Trophoblast cell (in vitro differentiated cells and primary cell): ENCODE results near the gene NOP53.
"Not testable (repeated sequence)": the region's sequence is repeated elsewhere in the genome, so short reads cannot be mapped to it uniquely, and the experiment has no call there.

Experiments used
- DNase-seq, 2 donors: peaks; one replicate each; pipeline ENCODE4 v3.0.0-alpha.2; 2016
- H2AFZ ChIP-seq: 2 replicates; pipeline ENCODE4 v1.6.1; 2013; ENCODE audit warnings: low read length, moderate library complexity, mild to moderate bottlenecking; ENCODE audit not compliant: insufficient read depth, poor library complexity
- H2AK5ac ChIP-seq: 2 replicates; pipeline ENCODE4 v1.6.1; 2013; ENCODE audit warnings: mild to moderate bottlenecking, low read length
- H2BK120ac ChIP-seq: 2 replicates; pipeline ENCODE4 v1.6.1; 2013; ENCODE audit warnings: low read length, mild to moderate bottlenecking, moderate library complexity; ENCODE audit not compliant: insufficient read depth, poor library complexity
- H2BK12ac ChIP-seq: 2 replicates; pipeline ENCODE4 v1.6.1; 2013; ENCODE audit warnings: mild to moderate bottlenecking, low read length, moderate library complexity
- H2BK5ac ChIP-seq: 2 replicates; pipeline ENCODE4 v1.6.1; 2013; ENCODE audit warnings: low read length, low read depth, moderate library complexity, mild to moderate bottlenecking; ENCODE audit not compliant: poor library complexity
- H3K14ac ChIP-seq: 2 replicates; pipeline ENCODE4 v1.6.1; 2013; ENCODE audit warnings: mild to moderate bottlenecking, low read length
- H3K18ac ChIP-seq: 2 replicates; pipeline ENCODE4 v1.6.1; 2013; ENCODE audit warnings: mild to moderate bottlenecking, low read length
- H3K23ac ChIP-seq: 2 replicates; pipeline ENCODE4 v1.6.1; 2013; ENCODE audit warnings: low read length
- H3K27ac ChIP-seq: 2 replicates; pipeline ENCODE4 v1.5.1; 2013; ENCODE audit warnings: low read depth, mild to moderate bottlenecking, inconsistent platforms, low read length, moderate library complexity
- H3K27me3 ChIP-seq: 2 replicates; pipeline ENCODE4 v1.6.1; 2013; ENCODE audit warnings: inconsistent platforms, mild to moderate bottlenecking, low read length, moderate library complexity; ENCODE audit not compliant: insufficient read depth
- H3K36me3 ChIP-seq, 2 experiments: 1 replicate in 1 of 2; 2 replicates in 1 of 2; pipeline ENCODE4 v1.6.1; 2013; ENCODE audit warnings: low read length in 2 of 2, mild to moderate bottlenecking in 2 of 2, moderate library complexity in 1 of 2; ENCODE audit not compliant: insufficient read depth in 2 of 2, control insufficient read depth in 1 of 2
- H3K4ac ChIP-seq: 2 replicates; pipeline ENCODE4 v1.6.1; 2013; ENCODE audit warnings: low read depth, mild to moderate bottlenecking, low read length, moderate library complexity
- H3K4me1 ChIP-seq, 2 experiments: 1 replicate in 1 of 2; 2 replicates in 1 of 2; pipeline ENCODE4 v1.6.1; 2013; ENCODE audit warnings: low read length in 2 of 2, mild to moderate bottlenecking in 2 of 2, moderate library complexity in 1 of 2; ENCODE audit not compliant: insufficient read depth in 2 of 2, control insufficient read depth in 1 of 2
- H3K4me2 ChIP-seq: 2 replicates; pipeline ENCODE4 v1.6.1; 2013; ENCODE audit warnings: inconsistent platforms, mild to moderate bottlenecking, low read length, moderate library complexity
- H3K4me3 ChIP-seq: 2 replicates; pipeline ENCODE4 v1.5.1; 2013; ENCODE audit warnings: mild to moderate bottlenecking, low read depth, low read length, inconsistent platforms
- H3K79me1 ChIP-seq: one replicate; pipeline ENCODE4 v1.6.1; 2013; ENCODE audit warnings: low read length
- H3K79me2 ChIP-seq: 2 replicates; pipeline ENCODE4 v1.6.1; 2013; ENCODE audit warnings: low read length, mild to moderate bottlenecking; ENCODE audit not compliant: control insufficient read depth, insufficient read depth, poor library complexity
- H3K9ac ChIP-seq: 2 replicates; pipeline ENCODE4 v1.6.1; 2013; ENCODE audit warnings: mild to moderate bottlenecking, low read length
- H3K9me3 ChIP-seq: 2 replicates; pipeline ENCODE4 v1.6.1; 2013; ENCODE audit warnings: low read depth, mild to moderate bottlenecking, control low read depth, inconsistent platforms, low read length; ENCODE audit not compliant: insufficient read depth
- H4K12ac ChIP-seq: 2 replicates; pipeline ENCODE4 v1.6.1; 2013; ENCODE audit warnings: low read depth, mild to moderate bottlenecking, low read length, moderate library complexity
- H4K8ac ChIP-seq: 2 replicates; pipeline ENCODE4 v1.6.1; 2013; ENCODE audit warnings: low read depth, mild to moderate bottlenecking, low read length, moderate library complexity
- H4K91ac ChIP-seq: one replicate; pipeline ENCODE4 v1.6.1; 2013; ENCODE audit warnings: low read depth, mild to moderate bottlenecking, low read length, moderate library complexity
- WGBS: extraction: QIAGEN DNeasy Blood & Tissue Kit; methylation state at CpG from one replicate; pipeline ENCODE4 v1.1.7; 2013; ENCODE audit warnings: missing lambda C conversion rate; ENCODE audit not compliant: insufficient read length, insufficient coverage; ENCODE audit errors: extremely low coverage; 5-methylcytosine and 5-hydroxymethylcytosine counted together

The NOP53 gene

DNA sequence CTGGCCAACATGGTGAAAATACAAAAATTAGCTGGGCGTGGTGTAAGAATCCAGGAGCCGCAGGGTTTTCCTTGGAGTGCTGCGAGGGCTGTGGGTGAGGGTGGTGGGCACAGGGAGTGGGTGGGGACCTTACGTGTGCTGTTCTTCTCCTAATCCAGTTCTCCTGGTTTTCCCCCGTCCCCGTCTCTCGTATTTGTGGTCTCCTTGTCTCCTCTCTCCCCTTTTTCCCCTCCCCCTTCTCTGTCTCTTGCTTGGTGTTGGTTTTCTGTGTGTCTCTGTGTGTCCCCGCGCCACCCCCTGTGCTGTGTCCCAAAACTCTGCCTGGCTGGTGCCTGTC lies 34.8 kb downstream of the NOP53 start:
- no peaks in the 10 kb centered on the region for H3K27me3 ChIP-seq
- peak overlapping the region; percentile 32 for H3K4me3 ChIP-seq

DNA sequence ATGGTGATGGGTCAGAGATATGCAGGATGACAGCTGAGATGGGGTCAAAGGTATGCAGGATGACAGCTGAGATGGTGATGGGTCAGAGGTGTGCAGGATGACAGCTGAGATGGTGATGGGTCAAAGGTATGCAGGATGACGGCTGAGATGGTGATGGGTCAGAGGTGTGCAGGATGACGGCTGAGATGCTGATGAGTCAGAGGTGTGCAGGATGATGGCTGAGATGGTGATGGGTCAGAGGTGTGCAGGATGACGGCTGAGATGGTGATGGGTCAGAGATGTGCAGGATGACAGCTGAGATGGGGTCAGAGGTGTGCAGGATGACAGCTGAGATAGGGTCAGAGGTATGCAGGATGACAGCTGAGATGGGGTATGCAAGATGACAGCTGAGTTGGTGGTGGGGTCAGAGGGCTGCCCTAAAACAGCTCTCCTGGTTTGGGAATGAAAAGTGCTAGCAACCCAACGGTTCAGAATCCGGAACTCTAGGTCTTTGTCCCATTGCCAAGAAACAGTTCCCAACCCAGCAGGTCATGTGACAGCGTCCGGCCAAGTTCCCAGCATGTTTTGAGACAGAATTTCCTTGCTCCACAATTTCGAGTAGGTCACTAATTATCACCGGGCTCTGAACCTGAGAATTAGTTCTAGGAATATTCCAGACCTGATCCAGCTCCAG lies 36.4 kb downstream of the NOP53 start:
- H3K9ac ChIP-seq, result no peak overlapping the region
- peaks cover 23% of the 10 kb centered on the region for H3K79me2 ChIP-seq
- H3K4me1 ChIP-seq, result peaks cover 4 to 7% of the 10 kb centered on the region in 2 experiments
- H2AFZ ChIP-seq, result no peak overlapping the region
- no peak overlapping the region for H3K4me2 ChIP-seq
- no peak overlapping the region for H3K4me3 ChIP-seq
- DNase-seq, result peak; percentile 25 to 29
- no peaks in the 10 kb centered on the region for H3K9me3 ChIP-seq
- no peak overlapping the region for H3K23ac ChIP-seq
- peaks cover 12% of the 10 kb centered on the region for H3K79me1 ChIP-seq
- H4K8ac ChIP-seq, result no peak overlapping the region
- no peaks in the 10 kb centered on the region for H3K27me3 ChIP-seq
- no peak overlapping the region for H2AK5ac ChIP-seq
- no peak overlapping the region for H3K14ac ChIP-seq
- no peak overlapping the region for H3K18ac ChIP-seq
- H2BK5ac ChIP-seq, result no peak overlapping the region
- no peak overlapping the region for H3K27ac ChIP-seq
- H3K36me3 ChIP-seq, result peaks cover 46 to 56% of the 10 kb centered on the region in 2 experiments
- no CpG with 5 or more reads among the region's 9 CpGs for WGBS
- no peak overlapping the region for H2BK120ac ChIP-seq
- H4K12ac ChIP-seq, result no peak overlapping the region
- no peak overlapping the region for H4K91ac ChIP-seq
- no peak overlapping the region for H3K4ac ChIP-seq
- H2BK12ac ChIP-seq, result no peak overlapping the region

More for the DNA sequence above, 34.8 kb downstream of the NOP53 start:
- no peak overlapping the region for H2AFZ ChIP-seq
- H3K9me3 ChIP-seq, result no peaks in the 10 kb centered on the region
- peak overlapping the region; percentile 1 for H2BK5ac ChIP-seq
- H3K36me3 ChIP-seq, result peaks cover 35 to 42% of the 10 kb centered on the region in 2 experiments
- no CpG with 5 or more reads among the region's 9 CpGs for WGBS
- H3K9ac ChIP-seq, result no peak overlapping the region
- H4K91ac ChIP-seq, result peak overlapping the region; percentile 17
- H4K8ac ChIP-seq, result no peak overlapping the region
- H2BK12ac ChIP-seq, result no peak overlapping the region
- peak overlapping the region; percentile 3 for H3K27ac ChIP-seq
- H3K18ac ChIP-seq, result peak overlapping the region; percentile 4
- no peak overlapping the region for H2AK5ac ChIP-seq
- no peak overlapping the region for H3K23ac ChIP-seq
- H3K4me1 ChIP-seq, result peaks cover 4 to 7% of the 10 kb centered on the region in 2 experiments
- peaks cover 12% of the 10 kb centered on the region for H3K79me1 ChIP-seq
- peak overlapping the region; percentile 50 for H3K4ac ChIP-seq
- H2BK120ac ChIP-seq, result no peak overlapping the region
- H4K12ac ChIP-seq, result peak overlapping the region; percentile 0
- H3K14ac ChIP-seq, result peak overlapping the region; percentile 40
- H3K4me2 ChIP-seq, result peak overlapping the region; percentile 67
- no peak for DNase-seq
- peaks cover 23% of the 10 kb centered on the region for H3K79me2 ChIP-seq

DNA sequence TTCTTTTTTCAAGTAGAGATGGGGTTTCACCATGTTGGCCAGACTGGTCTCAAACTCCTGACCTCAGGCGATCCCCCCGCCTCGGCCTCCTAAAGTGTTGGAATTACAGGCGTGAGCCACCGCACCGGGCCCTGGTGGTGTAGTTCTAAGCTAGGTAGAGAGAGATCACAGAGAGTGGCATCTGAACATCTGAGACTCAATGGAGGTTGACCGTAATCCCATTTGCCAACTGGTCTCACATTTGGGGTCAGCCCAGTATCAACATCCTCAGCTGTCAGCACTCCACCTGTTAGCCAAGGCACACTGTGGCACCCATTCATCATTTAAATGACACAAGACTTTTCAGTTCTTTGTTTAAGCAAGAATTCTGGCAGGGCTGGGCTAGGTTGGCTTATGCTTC lies 41.2 kb downstream of the NOP53 start:
- H3K79me2 ChIP-seq, result no peaks in the 10 kb centered on the region
- no peak overlapping the region for H3K4me2 ChIP-seq
- DNase-seq, result no peak
- no peak overlapping the region for H3K14ac ChIP-seq
- H3K23ac ChIP-seq, result no peak overlapping the region
- H3K27me3 ChIP-seq, result no peaks in the 10 kb centered on the region
- no peaks in the 10 kb centered on the region for H3K9me3 ChIP-seq
- H4K12ac ChIP-seq, result no peak overlapping the region
- H2BK120ac ChIP-seq, result no peak overlapping the region
- no CpG with 5 or more reads among the region's 7 CpGs for WGBS
- H2BK12ac ChIP-seq, result no peak overlapping the region
- H3K4me1 ChIP-seq, result no peaks in the 10 kb centered on the region
- no peak overlapping the region for H3K18ac ChIP-seq
- H3K9ac ChIP-seq, result no peak overlapping the region
- no peak overlapping the region for H4K91ac ChIP-seq
- H2BK5ac ChIP-seq, result no peak overlapping the region
- H4K8ac ChIP-seq, result no peak overlapping the region
- H2AK5ac ChIP-seq, result no peak overlapping the region
- H3K79me1 ChIP-seq, result no peaks in the 10 kb centered on the region
- H3K4ac ChIP-seq, result no peak overlapping the region
- H3K4me3 ChIP-seq, result no peak overlapping the region
- peaks cover 33 to 45% of the 10 kb centered on the region in 2 experiments for H3K36me3 ChIP-seq
- H2AFZ ChIP-seq, result no peak overlapping the region
- no peak overlapping the region for H3K27ac ChIP-seq

DNA sequence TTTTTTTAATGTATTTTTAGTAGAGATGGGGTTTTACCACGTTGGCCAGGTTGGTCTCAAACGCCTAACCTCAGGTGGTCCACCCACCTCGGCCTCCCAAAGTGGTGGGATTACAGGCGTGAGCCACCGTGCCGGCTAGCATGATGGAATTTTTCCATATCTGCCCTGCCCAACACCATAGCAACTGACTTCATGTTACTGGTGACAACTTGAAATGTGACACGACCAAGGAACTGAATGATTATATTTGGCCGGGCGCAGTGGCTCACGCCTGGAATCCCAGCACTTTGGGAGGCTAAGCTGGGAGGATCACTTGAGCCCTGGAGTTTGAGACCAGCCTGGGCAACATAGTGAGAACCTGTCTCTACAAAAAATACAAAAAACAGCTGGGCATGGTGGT lies 42.0 kb downstream of the NOP53 start:
- not testable (repeated sequence) for H3K4me3 ChIP-seq, H3K4me1 ChIP-seq, H4K8ac ChIP-seq, H3K27me3 ChIP-seq, H2BK5ac ChIP-seq, H4K12ac ChIP-seq, H2BK120ac ChIP-seq, H3K9me3 ChIP-seq, H3K79me1 ChIP-seq, H3K18ac ChIP-seq, H3K14ac ChIP-seq, H4K91ac ChIP-seq, H2BK12ac ChIP-seq, H3K9ac ChIP-seq, H3K4me2 ChIP-seq, H3K4ac ChIP-seq, DNase-seq, H3K23ac ChIP-seq, H3K27ac ChIP-seq, H2AK5ac ChIP-seq, H3K79me2 ChIP-seq, H2AFZ ChIP-seq
- peaks cover 29 to 38% of the 10 kb centered on the region in 2 experiments for H3K36me3 ChIP-seq
- no CpG with 5 or more reads among the region's 10 CpGs for WGBS
